GM21423 (cell line): ENCODE results near the gene BIRC7.

Experiments used
- ATAC-seq: cut with Tn5 transposase; IDR thresholded peaks from one replicate; pipeline ENCODE4 v1.9.1; 2021; ENCODE audit warnings: mild to moderate bottlenecking, moderate library complexity; ENCODE audit not compliant: unreplicated experiment

The BIRC7 gene

DNA sequence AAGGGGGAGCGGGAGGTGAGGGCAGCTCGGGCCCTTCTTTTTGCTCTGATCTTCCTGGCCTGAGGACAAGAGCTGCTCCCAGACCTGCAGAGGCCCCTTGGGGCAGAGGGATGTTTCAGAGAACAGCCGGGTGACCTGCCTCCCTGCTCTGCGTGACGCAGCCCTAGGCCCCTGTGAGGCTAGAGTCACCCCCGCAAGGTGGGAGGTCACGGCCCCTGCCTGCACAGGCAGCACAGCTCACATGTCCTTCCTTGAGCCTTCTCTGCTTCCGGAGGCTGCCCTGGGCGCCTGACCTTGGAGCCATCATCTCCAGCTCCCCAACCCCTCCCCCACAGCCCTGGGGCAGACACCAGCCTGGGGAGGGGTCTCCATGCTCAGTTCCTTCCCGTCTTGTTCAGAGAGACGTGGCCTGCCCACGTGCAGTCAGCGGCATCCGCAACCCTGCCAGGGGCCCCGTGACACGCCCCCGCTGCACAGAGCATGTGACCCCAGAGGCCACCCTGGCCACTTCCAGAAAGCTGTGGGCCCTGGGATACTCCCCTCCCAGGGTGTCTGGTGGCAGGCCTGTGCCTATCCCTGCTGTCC, at the start of gene BIRC7:
TSS of gene BIRC7 (plus strand) at position 507 of the 585 bp plus-strand sequence. CDS start 192 bp downstream, outside the sequence.
- no peak for ATAC-seq

DNA sequence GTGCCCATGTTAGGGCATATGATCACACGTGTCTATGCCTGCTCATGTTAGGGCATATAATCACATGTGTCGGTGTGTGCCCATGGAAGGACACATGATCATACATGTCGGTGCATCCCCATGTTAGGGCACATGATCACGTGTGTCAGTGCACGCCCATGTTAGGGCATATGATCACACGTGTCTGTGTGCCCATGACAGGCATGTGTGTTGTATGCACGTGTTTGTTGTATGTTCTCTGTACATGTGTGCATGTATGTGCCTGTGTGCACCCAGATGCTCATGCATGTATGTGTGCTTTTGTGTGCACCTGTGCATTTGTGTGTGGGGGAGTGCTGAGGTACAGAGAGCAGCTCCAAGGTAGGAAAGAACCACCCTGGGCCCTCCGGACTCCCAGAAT, 49.6 kb upstream of the BIRC7 start:
- ATAC-seq = no peak

DNA sequence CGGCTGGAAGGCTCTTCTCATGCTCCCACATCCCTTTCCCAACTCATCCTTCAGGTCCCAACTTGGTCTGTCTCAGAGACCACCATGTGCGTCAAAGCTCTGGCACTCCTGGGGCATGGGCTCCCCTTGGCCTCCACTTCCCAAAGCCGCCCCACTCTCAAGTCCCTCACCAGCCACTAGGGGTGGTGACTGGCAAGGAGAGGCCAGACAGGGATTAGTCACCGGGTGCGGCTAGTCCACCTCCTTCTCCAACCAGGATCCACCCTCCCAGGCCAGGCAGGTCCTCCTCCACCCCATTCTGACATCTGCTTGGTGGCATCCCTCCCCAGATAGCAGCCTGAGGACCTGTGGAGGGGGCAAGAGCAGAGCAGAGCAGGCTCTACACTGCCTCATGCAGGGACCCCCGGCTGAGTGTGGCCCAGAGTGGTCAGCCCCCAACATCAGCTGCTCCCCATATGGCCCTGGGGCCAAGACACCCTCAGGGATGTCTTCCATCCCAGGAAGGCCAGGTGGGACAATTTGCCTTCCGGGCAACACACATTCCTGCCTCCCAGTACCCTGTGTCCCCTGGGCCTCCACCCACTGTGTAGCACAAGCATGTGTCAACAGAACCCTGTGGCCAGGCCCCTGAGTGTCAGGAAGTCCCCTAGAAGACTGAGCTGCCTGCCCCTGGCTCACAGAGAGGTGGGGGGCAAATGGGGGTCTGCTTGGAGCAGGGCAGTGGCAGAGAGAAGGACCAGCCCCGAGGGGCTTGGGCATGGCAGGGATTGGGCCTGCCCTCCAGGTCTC, 49.0 kb upstream of the BIRC7 start:
- ATAC-seq = no peak

DNA sequence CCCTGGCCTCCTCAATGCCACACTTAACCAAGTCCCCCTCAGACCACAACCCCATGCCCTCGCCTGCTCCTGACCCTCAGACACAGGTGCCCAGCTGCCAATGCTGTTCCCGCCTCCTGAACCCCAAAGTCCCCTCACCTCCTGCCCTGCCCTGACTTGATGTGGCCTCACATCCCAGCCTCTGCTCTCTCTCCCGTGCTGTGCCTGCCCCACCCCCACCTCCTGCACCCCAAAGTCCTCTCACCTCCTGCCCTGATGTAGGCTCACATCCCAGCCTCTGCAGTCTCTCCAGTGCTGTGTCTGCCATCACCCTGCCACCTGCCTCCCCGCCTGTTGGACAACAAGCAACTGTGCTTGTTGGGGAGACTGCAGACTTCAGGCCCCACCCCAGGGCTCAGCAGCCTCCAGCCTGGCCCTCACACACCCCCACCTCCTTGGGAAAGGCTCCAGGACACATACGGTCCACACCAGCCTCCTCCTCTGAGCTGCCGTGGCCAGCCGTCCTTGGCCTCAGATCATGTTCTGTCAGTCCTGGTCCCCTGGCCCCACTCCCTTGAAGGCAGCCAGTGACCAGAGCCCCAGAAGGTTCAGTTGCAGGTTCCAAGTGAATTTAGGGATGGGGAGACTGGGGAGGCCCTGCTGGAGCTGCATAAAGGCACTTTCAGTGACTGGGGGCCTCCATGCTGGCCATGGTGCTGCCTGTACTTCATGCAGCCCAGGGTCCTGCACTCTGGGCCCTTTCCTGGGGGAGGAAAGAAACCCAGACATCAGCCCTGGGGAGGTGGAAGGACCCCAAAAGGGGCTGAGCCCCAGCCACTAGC, 48.2 kb upstream of the BIRC7 start:
- no peak for ATAC-seq

DNA sequence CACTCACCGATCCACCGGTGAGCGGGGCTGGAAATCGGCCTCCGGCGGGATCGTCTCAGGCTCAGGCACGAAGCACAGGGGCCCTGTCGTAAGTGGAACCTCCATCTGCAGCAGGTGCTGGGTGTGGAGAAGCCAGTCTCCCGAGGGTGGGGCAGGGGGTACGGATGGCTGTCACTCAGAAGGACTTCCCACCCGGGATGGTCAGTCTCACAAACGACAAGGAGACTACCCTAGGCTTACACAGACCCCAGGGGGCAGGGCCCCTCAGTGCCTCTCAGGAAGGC, 47.6 kb upstream of the BIRC7 start:
- no peak for ATAC-seq

DNA sequence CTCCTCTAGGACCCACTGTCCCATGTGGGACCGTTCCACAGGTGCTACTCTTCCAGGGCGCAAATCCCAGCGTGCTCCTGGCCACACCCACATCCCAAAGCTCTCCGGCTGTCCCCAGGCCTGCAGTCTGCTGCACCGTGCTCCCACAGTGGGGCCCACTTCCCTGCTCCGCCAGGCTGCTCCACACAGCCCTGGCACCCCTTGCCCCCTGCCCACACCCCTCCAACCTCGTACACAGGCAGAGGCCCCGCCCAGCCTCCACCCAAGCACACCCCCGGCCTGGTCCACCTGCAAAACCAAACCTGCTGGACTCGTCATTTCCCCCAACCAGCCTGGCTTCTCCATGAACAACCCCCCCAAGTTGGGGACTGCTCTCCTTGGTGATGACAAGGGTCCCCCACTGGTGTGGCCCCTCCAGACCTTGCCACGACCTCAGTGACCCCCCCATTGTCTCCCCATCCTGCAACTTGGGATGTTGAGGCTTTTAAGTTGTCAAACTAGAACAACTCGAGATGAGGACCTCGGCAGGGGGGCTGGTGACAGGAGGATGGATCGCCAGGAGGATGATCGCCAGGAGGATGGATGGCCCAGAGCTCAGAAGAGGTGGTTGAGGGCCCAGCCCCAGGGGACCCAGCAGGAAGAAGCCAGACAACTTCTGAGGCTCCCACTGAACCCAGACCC, 46.9 kb upstream of the BIRC7 start:
- no peak for ATAC-seq

DNA sequence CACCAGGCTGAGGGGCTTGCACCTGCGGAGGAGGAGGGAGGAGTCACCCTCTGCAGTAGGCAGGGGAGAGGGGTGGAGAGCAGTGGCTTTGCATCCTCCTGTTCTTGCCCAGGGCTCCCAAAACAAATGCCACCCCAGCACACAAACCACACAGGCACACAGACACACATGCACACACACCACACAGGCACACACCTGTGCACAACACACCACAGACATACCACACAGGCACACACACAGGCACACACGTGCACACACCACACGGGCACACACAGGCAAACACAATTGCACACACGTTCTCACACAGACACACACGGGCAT, 46.4 kb upstream of the BIRC7 start:
- ATAC-seq = no peak

DNA sequence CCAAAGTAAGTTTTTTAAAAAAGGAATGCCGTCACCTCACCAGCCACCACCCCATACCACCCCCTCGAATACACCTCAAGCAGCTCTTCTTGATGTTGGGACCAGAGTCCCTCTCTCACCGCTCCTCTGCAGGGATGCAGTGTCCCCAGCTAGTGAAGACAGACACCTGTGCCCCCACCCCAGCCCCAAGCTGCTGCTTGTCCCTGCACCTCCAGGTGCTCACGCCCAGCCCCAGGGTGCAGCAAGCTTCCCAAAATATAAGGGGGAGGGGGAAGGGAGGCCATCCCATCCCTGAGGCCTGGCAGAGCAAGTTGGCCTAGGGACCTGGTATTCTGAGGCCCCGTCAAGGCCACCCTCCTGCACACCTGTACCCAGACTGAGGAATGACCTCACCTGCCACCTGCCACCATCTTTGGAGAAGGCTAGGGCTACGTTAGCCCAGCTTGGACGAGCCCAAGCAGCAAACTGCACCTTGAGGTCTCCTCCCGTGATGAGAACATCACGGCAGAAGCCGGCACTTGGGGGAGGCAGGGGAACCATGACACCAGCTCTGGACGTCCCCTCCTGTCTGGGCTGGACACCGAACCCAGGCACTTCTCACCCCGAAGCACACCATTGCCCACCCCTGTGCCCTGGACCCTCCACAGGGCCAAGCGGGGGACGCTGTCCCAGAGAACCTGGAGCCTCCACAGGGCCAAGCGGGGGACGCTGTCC, 45.7 kb upstream of the BIRC7 start:
- no peak for ATAC-seq

DNA sequence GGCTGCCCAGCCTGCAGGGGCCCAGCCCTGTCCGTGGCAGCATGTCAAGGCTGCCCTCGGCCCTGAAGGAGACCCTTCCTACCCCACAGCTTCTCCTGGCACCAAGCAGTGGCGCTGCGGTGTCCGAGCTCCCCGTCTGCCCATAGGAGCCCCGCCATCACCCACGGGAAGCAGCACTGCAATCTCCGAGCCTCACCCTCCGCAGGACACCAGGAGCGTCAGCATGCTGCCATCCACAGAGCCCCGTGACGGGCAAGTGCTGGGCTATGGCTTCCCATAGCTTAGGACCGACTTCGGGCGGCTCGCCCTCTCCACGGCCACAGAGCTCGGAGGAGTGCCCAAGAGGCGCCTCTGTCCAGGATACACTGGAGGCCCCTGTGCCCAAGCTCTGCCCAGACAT, 44.9 kb upstream of the BIRC7 start:
- no peak for ATAC-seq

DNA sequence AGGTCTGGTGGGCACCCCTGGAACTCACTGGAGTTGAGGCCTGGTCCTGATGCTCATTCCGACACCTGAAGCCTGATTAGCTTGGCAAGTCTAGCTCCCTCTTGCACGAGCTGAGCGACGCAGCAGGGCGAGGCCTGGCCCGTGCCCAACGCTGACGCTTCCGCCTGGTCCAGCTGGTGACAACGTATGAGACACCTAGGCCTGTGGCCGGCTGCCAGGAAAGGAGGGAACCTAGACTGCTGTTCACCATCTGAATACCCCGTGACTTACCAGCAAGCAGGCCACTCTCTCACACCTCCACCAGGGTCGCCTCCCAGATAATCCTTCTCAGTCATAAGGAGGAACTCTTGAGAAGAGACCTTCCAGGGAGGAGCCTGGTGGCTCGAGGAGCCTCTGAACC, 44.3 kb upstream of the BIRC7 start:
- no peak for ATAC-seq

GRCh38 chr20:63192721-63193120, 43.0 kb upstream of the BIRC7 start:
- no peak for ATAC-seq

DNA sequence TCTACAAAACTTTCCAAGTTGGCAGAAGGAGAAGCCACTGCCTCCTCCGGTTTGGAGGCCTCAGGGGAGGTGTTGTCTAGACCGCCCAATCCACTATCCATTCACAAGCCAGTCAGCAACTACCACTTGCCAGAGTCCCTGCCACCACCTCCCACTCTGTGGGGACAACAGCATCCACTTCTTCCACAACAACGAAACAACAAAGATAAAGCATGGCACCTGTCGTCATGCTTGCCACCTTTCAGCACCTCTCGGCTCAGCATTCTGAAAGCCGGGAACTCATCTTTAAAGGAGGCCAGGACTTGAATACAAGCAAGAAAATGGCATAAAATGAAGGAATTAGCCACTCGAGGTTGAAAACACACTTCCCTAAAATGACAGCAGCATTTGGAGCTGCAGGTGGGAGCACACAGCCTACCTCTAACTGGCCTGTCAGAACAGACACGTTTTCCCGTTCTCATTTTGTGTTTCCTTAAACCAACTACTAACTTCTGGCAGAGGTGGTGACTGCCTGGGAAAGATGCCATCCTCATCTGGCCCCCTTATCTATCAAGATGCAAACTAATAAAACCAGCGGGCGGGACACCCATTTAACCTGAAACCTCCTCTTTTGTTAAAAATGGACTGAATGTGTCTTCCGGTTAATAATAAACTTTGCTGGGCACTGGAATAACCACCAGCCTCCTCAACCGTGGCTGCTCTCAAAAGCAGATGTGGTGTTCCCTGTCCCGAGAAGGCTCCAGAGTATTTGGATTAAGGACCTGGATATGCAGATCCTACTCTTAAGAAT, 41.5 kb upstream of the BIRC7 start:
- ATAC-seq = no peak

- no peak for ATAC-seq
Observed at GRCh38 chr20:63194797-63195173, 40.9 kb upstream of the BIRC7 start.

DNA sequence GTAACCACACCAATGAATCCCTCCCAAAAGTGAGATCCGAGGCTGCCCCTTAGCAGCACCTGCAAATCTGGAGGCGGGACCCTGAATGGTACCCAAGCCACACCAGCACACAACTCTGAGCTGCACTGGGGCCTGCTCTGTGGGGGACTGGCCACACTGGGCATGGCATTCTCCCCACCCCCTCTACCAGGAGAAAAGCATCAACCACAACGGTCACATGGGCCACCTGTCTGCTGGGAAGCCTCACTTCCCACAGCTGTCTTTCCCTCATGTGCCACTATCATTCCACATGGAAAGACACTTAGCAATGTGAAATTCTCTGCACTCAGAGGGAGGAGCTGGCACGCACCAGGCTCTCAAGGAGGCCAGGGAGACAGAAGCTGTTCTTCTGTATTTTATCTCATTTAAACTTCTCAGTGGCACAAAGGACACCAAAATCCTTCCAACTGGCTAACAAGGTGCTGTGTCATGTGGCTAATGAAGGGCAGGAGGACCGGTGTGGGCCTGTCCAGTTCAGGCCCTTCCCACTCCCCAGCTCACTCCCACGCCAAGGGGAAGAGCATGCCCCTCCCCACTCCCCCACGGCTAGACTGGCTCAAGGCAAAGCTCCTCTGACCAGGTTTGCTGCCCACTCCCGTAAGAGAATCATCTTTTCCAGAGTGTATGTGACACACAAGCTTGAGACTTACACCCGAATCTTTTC, 38.8 kb upstream of the BIRC7 start:
- no peak for ATAC-seq

DNA sequence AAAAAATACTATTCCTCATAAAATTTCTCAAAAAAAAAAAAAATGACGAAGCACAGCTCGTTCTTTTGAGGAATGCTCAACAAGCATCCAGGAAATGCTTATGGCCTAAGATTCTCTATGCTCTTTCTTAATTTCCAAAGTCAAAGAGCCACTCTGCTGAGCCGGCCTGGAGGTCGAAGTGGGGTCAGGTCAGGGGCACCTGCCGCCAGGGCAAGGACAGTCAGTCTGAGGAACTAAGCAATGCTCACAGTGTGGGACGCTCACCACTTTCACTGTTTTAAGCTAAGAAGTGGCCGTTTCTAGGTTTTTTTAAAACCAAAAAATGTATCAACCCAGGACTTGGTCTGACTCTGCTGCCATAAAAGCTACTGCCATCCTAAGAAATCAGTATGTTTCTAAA, 37.1 kb upstream of the BIRC7 start:
- no peak for ATAC-seq

- ATAC-seq = no peak
Observed at GRCh38 chr20:63202021-63202420, 33.7 kb upstream of the BIRC7 start.

- ATAC-seq = no peak
Observed at GRCh38 chr20:63202811-63203526, 32.7 kb upstream of the BIRC7 start.

GRCh38 chr20:63204362-63204761, 31.3 kb upstream of the BIRC7 start:
- ATAC-seq = no peak

GRCh38 chr20:63205896-63206295, 29.8 kb upstream of the BIRC7 start:
- no peak for ATAC-seq
